Panc1 (cell line): Measurements from ENCODE around the gene ASXL2.

Experiments
- POLR2AphosphoS5 ChIP-seq: IDR thresholded peaks from 2 replicates; pipeline ENCODE4 v1.6.1; 2012; ENCODE audit warnings: mild to moderate bottlenecking, low read depth, low read length, moderate library complexity
- SIN3A ChIP-seq: IDR thresholded peaks from 2 replicates; pipeline ENCODE4 v1.6.1; 2012; ENCODE audit warnings: low read depth, mild to moderate bottlenecking, low read length, moderate library complexity, borderline replicate concordance; ENCODE audit not compliant: insufficient read depth
- TCF7L2 ChIP-seq: IDR thresholded peaks from 2 replicates; pipeline ENCODE4 v1.6.1; 2011; ENCODE audit warnings: mild to moderate bottlenecking, low read depth, low read length, inconsistent platforms
- TF ChIP-seq, protein P1 (sequence below), 2 experiments: IDR thresholded peaks; 2 replicates each; pipeline ENCODE4 v1.6.1; 2011 to 2012; ENCODE audit warnings: low read depth in 2 of 2, control low read depth in 1 of 2, low read length in 1 of 2, mild to moderate bottlenecking in 1 of 2, moderate library complexity in 1 of 2; ENCODE audit not compliant: insufficient read depth in 1 of 2
- TF ChIP-seq, protein P2 (sequence below): fragments of 450-650 bp; IDR thresholded peaks from 2 replicates; pipeline ENCODE4 v1.5.1; 2017; ENCODE audit warnings: mild to moderate bottlenecking

GRCh38 chr2:25824718-25825117, 53.6 kb downstream of the ASXL2 start:
- TF ChIP-seq, protein P1, sequence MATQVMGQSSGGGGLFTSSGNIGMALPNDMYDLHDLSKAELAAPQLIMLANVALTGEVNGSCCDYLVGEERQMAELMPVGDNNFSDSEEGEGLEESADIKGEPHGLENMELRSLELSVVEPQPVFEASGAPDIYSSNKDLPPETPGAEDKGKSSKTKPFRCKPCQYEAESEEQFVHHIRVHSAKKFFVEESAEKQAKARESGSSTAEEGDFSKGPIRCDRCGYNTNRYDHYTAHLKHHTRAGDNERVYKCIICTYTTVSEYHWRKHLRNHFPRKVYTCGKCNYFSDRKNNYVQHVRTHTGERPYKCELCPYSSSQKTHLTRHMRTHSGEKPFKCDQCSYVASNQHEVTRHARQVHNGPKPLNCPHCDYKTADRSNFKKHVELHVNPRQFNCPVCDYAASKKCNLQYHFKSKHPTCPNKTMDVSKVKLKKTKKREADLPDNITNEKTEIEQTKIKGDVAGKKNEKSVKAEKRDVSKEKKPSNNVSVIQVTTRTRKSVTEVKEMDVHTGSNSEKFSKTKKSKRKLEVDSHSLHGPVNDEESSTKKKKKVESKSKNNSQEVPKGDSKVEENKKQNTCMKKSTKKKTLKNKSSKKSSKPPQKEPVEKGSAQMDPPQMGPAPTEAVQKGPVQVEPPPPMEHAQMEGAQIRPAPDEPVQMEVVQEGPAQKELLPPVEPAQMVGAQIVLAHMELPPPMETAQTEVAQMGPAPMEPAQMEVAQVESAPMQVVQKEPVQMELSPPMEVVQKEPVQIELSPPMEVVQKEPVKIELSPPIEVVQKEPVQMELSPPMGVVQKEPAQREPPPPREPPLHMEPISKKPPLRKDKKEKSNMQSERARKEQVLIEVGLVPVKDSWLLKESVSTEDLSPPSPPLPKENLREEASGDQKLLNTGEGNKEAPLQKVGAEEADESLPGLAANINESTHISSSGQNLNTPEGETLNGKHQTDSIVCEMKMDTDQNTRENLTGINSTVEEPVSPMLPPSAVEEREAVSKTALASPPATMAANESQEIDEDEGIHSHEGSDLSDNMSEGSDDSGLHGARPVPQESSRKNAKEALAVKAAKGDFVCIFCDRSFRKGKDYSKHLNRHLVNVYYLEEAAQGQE (IDR thresholded peaks at IDR 0.05; ENCODE audit: insufficient read depth in 1 of 2, low read depth in 2 of 2, low read length in 1 of 2), result no peak
- TF ChIP-seq, protein P2, sequence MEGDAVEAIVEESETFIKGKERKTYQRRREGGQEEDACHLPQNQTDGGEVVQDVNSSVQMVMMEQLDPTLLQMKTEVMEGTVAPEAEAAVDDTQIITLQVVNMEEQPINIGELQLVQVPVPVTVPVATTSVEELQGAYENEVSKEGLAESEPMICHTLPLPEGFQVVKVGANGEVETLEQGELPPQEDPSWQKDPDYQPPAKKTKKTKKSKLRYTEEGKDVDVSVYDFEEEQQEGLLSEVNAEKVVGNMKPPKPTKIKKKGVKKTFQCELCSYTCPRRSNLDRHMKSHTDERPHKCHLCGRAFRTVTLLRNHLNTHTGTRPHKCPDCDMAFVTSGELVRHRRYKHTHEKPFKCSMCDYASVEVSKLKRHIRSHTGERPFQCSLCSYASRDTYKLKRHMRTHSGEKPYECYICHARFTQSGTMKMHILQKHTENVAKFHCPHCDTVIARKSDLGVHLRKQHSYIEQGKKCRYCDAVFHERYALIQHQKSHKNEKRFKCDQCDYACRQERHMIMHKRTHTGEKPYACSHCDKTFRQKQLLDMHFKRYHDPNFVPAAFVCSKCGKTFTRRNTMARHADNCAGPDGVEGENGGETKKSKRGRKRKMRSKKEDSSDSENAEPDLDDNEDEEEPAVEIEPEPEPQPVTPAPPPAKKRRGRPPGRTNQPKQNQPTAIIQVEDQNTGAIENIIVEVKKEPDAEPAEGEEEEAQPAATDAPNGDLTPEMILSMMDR, result no peak
- no peak for TF ChIP-seq SIN3A
- no peak for TF ChIP-seq POLR2AphosphoS5
- TF ChIP-seq TCF7L2, result no peak
